DMS53 treated with DMSO at 0.1 percent for 48 hours (cell line): ENCODE measurements around the gene CRACR2B.

Experiments used
- DNase-seq: peaks from one replicate; lab custom pipeline; 2025; ENCODE audit not compliant: unreplicated experiment; lab: John Stamatoyannopoulos, UW

The CRACR2B gene

DNA sequence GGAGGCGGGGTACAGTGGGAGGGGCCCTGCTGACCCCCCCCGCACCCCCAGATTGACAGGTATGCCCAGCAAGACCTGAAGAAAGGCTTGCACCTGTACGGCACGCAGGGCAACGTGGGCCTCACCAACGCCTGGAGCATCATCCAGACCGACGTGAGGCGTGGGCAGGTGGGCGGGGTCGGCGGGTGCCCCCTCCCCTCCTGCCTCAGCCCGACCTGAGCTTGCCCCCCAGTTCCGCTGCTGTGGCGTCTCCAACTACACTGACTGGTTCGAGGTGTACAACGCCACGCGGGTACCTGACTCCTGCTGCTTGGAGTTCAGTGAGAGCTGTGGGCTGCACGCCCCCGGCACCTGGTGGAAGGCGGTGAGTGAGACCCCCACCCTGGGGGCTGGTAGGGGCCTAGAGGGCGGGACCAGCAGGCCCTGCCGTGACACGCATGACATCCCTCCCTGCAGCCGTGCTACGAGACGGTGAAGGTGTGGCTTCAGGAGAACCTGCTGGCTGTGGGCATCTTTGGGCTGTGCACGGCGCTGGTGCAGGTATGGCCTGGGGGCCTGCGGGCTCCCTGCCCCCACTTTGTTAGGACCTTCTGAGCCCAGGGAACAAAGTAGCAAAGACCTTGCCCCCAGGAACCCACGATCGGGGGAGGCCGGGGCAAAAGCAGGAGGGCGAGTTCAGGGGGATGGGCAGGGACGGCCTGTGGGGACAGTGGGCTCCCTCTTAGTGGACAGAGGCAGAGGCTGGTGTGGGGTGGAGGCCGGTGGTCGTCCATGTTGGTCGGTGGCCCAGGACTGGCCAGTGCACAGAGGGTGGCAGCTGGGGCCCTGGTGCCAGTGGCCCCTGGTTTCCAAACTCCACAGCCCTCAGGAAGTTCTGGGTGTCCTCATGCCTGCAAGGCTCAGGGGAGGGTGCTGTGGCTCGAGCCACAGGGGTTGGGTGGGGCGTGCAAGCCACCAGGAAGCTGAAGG, 38.0 kb downstream of the CRACR2B start:
- DNase-seq: no peak

DNA sequence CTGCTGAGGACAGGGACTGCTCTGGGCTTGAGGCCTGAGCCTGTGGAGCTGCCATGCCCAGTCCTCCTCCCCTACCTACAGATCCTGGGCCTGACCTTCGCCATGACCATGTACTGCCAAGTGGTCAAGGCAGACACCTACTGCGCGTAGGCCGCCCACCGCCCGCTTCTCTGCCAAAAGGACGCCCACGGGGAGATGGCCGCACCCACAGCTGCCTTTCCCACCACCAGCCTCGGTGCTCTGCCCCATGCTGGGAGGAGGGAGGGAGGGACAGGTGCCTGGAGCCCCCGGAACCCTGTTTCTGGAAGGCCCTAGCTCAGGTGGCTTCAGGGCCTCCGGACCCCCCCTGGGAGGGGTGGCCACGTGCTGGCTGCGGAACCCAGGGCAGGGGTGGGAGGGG, 38.8 kb downstream of the CRACR2B start:
- no peak for DNase-seq

DNA sequence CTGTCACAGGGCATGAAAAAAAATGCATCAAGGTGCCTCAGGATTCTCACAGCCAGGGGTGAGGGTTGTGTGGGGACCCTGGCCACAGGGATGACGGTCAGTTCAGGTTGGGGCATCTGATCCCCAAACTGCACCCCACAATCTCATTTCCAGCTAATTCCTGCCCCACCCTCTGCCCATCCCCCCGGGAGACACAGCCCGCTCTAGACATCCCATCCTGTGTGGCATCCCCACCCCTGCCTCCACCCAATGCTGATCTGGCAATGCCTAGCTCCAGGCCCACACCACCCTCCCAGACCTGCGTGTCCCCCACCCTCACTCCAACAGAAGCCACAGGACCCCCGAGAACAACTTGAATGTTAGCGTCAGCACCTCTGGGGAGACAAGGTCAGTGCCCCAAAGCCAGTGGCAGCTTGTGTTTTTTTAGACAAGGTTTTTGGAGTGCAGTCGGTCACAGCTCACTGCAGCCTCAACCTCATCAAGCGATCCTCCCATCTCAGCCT, 40.2 kb downstream of the CRACR2B start:
- DNase-seq: no peak

DNA sequence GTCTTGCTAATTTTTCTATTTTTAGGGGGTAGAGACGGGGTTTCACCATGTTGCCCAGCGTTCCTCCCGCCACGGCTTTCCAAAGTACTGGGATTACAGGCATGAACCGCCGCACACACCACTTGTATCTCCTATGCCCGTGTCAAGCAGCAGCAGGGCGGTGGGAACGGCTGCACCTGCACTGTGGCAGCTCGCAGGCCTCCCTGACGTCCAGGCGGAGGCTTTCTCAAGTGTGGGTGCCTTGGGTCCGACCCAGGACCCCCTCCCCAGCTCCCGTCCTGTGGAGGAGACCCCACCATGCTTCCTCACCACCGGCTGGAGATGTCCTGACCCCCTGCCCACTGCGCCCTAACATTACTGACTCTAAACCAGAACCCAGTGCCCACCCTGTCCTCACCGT, 40.7 kb downstream of the CRACR2B start:
- no peak for DNase-seq

DNA sequence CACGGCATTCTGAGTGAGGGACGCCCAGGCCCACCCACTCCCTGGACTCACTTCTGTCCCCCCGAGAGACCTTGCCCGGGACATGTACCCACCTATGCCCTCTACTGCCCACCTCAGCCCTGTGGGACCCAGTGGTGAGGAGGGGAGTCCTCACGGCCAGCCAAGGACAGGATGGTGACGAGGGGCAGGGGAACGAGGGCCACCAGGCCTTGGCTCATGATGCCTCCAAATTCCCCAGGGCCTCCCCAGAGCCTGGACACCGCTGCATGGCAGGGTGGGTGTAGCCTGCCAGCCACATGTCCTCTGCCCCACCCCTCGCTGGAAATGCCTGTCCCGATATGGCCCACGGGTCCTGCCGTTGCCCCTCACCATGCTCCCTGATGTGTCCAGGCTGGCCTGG, 41.1 kb downstream of the CRACR2B start:
- DNase-seq: no peak

DNA sequence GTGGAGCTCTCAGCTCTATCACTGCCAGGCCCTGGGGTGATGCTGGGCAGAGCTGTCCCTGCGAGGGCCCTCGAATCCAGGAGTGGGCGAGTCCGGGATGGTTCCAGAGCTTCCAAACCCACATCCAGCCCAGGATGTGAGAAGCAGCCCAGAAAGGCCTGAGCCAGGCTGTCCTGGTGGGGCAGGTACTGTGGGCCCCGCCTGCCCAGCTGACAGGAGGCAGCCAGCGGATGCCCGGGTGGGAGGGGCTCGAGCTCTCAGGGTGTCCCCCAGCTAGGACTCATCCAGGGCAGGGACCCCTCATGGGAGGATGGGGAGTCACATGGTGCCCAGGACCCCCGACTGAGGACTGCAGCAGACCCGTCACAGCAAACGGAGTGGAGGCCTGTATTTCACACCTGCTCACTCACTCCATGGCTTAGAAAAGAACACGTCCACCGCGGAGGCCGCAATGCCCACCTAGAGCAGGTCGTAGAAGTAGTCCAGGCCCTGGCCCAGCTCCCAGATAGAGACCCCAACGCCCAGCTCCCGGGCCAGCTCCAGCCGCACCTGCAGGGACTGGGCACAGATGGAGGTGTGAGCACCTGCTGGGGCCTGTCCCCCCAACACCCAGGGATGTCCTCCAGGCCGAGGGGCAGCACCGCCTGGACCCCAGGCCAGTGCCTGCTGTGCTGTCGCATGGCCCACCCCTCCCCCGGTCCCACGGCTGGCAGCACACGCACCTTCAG, 41.8 kb downstream of the CRACR2B start:
- DNase-seq: no peak

DNA sequence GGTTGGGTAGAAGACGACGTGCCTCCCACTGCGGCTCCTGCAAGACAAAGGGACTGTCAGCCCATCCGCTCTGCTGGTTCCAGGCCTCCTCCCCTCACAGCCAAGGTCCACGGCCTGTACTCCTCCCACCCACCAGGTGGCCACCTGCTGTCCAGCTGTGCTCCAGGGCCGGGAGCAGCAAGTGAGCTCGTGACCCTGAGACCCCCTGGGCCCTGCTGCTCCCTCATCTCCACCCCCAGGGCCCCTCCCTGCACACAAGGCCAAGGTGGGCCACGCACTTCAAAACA, 42.4 kb downstream of the CRACR2B start:
- no peak for DNase-seq

DNA sequence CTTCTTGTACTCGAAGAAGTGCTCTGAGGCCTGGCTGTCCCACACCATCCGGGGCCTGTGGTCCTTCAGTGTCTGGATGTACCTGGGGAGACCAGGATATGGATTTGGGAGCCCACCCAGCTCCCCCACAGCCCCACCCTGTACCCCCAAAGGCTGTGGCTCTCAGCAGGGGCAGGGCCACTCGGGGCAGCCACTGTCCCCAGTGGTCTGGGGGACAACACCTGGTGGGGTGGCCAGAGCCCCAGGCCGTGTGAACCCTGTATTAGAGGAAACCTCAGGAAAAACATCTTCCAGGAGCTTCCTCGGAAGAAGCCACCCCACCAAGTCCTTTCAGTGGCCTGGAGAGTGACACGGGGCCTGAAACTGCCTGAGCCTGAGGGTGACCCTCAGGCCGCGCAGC, 42.7 kb downstream of the CRACR2B start:
- no peak for DNase-seq

DNA sequence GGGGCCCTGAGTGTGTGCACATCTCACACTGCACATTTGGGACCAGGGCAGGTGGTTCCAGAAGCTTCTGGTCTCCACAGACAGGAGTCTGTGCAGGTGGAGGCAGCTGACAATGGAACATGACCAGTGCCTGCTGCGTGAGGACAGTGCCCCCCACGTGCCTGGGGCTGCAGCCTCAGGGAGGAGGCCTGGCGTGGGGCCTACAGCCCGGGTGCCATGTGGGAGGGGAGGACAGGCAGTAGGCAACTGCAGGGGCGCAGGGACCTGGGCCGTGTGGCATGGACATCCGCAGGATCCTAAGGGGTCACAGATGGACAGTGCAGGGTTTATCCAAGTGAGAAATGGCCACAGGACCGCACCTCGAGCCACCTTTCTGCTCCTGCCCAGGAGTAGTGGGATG, 43.8 kb downstream of the CRACR2B start:
- no peak for DNase-seq

DNA sequence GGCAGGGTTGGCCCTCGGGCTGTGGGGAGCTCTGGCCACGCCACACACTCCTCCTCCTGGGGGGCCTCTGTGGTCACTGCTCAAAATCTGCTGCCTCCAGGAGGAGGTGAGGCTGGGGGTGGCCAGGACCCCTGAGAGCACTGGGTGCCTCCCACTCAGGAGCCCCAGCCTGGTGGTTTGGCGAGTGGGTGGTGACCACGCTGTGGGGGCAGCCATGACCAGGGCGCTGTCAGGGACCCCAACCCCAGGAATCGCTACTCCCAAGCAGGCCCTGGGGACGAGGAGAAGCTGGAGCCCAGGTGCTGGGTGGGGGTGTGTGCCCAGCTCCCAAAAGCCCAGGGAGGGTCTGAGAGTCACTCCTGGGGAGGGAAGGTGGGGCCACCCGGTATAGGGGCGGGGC, 45.1 kb downstream of the CRACR2B start:
- no peak for DNase-seq

DNA sequence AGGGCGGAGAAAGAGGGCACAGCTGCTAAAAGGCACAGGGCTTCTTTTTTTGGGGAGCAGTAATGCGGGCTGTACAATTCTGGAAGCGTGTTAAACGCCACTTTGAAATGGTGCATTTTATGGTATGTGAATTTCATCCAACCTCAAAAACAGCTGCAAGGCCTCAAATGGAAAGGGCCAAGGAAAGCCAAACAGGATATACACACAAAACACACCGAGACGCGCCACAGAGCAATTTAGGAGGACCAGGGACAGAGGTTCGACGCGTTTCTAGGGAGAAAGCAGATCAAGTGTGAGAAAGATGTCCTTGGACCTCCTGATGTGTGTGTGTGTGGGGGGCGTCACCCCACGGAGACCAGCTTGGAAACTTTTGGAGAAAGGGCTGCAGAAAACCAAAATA, 46.0 kb downstream of the CRACR2B start:
- DNase-seq: no peak

DNA sequence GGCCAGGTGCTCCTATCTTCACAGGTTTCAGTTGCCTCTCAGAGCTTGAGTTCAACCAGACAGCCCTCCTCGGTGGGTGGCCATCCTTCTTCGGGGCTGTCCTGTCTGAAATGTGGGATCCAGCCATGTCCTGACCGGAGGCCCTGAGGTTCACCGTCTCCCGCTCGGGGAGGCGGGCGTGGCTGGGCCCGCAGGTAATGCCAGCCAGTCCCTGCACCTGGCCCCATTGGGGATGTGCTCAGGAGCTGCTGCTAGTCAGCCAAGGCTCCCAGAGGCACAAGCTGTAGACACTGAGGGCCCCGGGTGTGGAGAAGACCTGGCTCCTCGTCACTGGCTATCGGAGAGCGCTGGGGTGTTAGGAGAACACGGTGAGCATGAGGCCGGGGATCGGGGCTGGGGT, 47.5 kb downstream of the CRACR2B start:
- no peak for DNase-seq

DNA sequence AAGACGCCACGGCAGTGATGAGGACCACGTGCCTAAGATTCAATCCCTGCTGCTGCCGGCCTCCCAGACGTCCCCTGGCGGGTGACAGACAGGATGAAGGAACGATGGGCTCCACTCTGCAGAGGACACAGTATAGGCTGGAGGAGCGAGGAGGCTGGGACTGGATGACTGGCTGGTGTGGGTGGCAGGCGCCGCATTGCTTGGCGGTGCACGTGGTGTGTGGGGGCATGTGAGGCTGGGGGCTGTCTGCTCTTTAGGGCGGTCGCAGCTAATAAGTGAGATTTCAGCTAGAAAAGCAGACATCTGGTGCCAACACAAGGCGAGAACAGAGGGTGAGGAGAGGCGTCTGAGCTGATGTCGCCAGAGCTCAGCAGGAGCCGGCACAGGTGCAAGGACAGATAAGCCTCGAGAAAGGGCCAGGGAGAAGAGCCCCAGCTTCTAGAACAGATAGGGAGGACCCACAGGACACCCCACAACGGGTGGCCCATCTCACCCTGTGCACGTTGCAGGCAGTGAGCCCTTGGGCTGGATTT, 48.1 kb downstream of the CRACR2B start:
- no peak for DNase-seq

DNA sequence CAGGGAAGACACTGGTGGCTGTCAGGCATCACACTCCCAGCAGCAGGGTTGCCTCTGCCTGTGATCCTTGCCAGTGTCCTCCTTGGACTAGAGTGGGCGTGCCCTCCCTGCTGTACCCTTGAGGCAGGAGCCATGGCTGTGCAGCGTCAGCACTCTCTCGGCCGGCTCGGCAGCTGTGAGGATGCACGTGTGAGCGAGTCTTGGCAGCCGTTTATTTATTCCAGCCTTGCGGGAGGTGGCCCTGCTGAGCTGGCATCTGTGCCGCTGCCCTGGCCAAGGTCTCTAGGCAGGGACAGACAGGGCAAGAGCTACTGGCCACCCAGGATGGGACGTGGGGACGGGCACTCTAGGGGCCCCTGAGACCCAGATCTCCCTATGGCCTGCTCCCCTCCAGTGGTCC, 48.8 kb downstream of the CRACR2B start:
- no peak for DNase-seq

DNA sequence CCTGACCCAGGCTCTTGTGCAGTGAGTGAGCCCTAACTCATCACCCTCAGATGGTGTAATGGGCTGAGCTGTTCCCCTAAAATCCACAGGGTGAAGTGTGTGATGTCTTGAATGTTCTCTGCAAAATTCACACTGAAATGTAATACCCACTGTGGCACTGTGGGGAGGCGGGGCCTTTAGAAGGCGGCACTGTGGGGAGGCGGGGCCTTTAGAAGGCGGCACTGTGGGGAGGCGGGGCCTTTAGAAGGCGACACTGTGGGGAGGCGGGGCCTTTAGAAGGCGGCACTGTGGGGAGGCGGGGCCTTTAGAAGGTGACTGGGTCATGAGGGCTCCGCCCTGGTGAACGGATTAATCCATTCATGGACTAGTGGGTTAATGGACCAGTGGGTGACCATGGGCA, 49.8 kb downstream of the CRACR2B start:
- no peak for DNase-seq

DNA sequence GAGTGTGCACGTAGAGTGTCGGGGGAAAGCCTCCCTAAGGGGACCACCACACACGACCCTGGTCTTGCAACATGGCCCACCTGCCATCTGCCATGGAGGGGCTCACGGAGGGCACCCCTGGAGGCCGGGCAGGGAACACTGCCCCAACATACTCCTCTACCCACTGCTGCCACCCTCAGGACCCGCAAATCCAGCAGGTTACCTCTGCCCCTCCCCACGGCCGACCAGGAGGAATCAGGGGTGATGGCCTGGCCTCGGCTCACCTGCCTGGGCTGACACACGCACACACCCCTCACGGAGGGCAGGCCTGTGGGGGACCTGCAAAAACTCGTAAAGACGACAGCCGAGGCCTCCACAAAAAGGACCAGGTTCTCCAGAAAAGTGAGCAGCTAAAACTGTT, 52.7 kb downstream of the CRACR2B start:
- DNase-seq: no peak
